ENCODE measurements around the gene TMPRSS6.

The TMPRSS6 gene

GRCh38 chr22:37109242-37109917 is at the start of gene TMPRSS6:
TSS of gene TMPRSS6 (minus strand) at chr22:37109713. CDS start at chr22:37103417, 6,296 bp downstream.
- no peak for DNase-seq

- no peak for DNase-seq
Observed at GRCh38 chr22:37158963-37159290, 49.4 kb upstream of the TMPRSS6 start.

- DNase-seq, result no peak
Observed at GRCh38 chr22:37157516-37158285, 48.2 kb upstream of the TMPRSS6 start.

GRCh38 chr22:37156686-37157435 is 47.3 kb upstream of the TMPRSS6 start:
- no peak for DNase-seq

GRCh38 chr22:37155971-37156370 is 46.5 kb upstream of the TMPRSS6 start:
- no peak for DNase-seq

GRCh38 chr22:37154925-37155712 is 45.6 kb upstream of the TMPRSS6 start:
- DNase-seq, result no peak

- no peak for DNase-seq
Observed at GRCh38 chr22:37153901-37154300, 44.4 kb upstream of the TMPRSS6 start.

- DNase-seq, result no peak
Observed at GRCh38 chr22:37151401-37151800, 41.9 kb upstream of the TMPRSS6 start.

- no peak for DNase-seq
Observed at GRCh38 chr22:37150701-37151100, 41.2 kb upstream of the TMPRSS6 start.

GRCh38 chr22:37148742-37149665 is 39.5 kb upstream of the TMPRSS6 start:
- no peak for DNase-seq

- DNase-seq, result no peak
Observed at GRCh38 chr22:37148031-37148651, 38.6 kb upstream of the TMPRSS6 start.

- no peak for DNase-seq
Observed at GRCh38 chr22:37147186-37147990, 37.9 kb upstream of the TMPRSS6 start.

GRCh38 chr22:37146507-37147180 is 37.1 kb upstream of the TMPRSS6 start:
- DNase-seq, result no peak

GRCh38 chr22:37146051-37146385 is 36.5 kb upstream of the TMPRSS6 start:
- DNase-seq, result no peak

GRCh38 chr22:37145180-37146050 is 35.9 kb upstream of the TMPRSS6 start:
- no peak for DNase-seq

GRCh38 chr22:37144180-37144554 is 34.7 kb upstream of the TMPRSS6 start:
- DNase-seq, result no peak

GRCh38 chr22:37141971-37142370 is 32.5 kb upstream of the TMPRSS6 start:
- no peak for DNase-seq

- DNase-seq, result no peak
Observed at GRCh38 chr22:37141476-37141875, 32.0 kb upstream of the TMPRSS6 start.

GRCh38 chr22:37140686-37141323 is 31.3 kb upstream of the TMPRSS6 start:
- no peak for DNase-seq

Measured in GDM1 (cell line).